ENCODE measurements around the gene TPPP2.

TPPP2 gene

GRCh38 chr14:21011136-21011535 is 18.9 kb upstream of the TPPP2 start:
- Histone ChIP-seq H3K9ac (ENCODE audit: low read length) (no peak overlapping the region), H3K27ac (ENCODE audit: low read depth, low read length, poor library complexity, severe bottlenecking) (no peak overlapping the region), H3K9me3 (ENCODE audit: low read length) (no peaks in the 10 kb centered on the region), H2AFZ (ENCODE audit: low read length) (no peak overlapping the region), H3F3A (ENCODE audit: insufficient read depth, low read length) (no peaks in the 10 kb centered on the region), H3K4me1 (ENCODE audit: insufficient read depth, low read length, severe bottlenecking) (no peaks in the 10 kb centered on the region), H4K20me1 (ENCODE audit: insufficient read depth, low read length) (no peaks in the 10 kb centered on the region), H3K4me2 (ENCODE audit: low read length) (no peak overlapping the region), H3K79me2 (ENCODE audit: insufficient read depth, low read length) (no peaks in the 10 kb centered on the region), H3K36me3 (ENCODE audit: insufficient read depth, low read length) (no peaks in the 10 kb centered on the region), H3K9me2 (ENCODE audit: low read depth, low read length) (no peaks in the 10 kb centered on the region), H3K27me3 (ENCODE audit: insufficient read depth, low read length) (no peaks in the 10 kb centered on the region), H3K4me3 (ENCODE audit: low read depth, low read length, poor library complexity, severe bottlenecking) (no peak overlapping the region)
- TF ChIP-seq, protein P1, sequence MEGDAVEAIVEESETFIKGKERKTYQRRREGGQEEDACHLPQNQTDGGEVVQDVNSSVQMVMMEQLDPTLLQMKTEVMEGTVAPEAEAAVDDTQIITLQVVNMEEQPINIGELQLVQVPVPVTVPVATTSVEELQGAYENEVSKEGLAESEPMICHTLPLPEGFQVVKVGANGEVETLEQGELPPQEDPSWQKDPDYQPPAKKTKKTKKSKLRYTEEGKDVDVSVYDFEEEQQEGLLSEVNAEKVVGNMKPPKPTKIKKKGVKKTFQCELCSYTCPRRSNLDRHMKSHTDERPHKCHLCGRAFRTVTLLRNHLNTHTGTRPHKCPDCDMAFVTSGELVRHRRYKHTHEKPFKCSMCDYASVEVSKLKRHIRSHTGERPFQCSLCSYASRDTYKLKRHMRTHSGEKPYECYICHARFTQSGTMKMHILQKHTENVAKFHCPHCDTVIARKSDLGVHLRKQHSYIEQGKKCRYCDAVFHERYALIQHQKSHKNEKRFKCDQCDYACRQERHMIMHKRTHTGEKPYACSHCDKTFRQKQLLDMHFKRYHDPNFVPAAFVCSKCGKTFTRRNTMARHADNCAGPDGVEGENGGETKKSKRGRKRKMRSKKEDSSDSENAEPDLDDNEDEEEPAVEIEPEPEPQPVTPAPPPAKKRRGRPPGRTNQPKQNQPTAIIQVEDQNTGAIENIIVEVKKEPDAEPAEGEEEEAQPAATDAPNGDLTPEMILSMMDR (IDR thresholded peaks at IDR 0.05; ENCODE audit: low read length): no peak
- TF ChIP-seq EZH2 (IDR thresholded peaks at IDR 0.05; ENCODE audit: borderline replicate concordance, low read length): no peak

GRCh38 chr14:21014761-21015190 is 15.2 kb upstream of the TPPP2 start:
- no peaks in the 10 kb centered on the region for H3K9me3 ChIP-seq (ENCODE audit: low read length)
- no peak overlapping the region for H3K9ac ChIP-seq (ENCODE audit: low read length)
- H3K27me3 ChIP-seq (ENCODE audit: insufficient read depth, low read length): peaks cover 5% of the 10 kb centered on the region; the same call in 1 of the 2 replicates
- H3K4me2 ChIP-seq (ENCODE audit: low read length): no peak overlapping the region
- H3K4me3 ChIP-seq (ENCODE audit: low read depth, low read length, poor library complexity, severe bottlenecking): no peak overlapping the region
- no peaks in the 10 kb centered on the region for H3K36me3 ChIP-seq (ENCODE audit: insufficient read depth, low read length)
- no peak overlapping the region for H2AFZ ChIP-seq (ENCODE audit: low read length)
- TF ChIP-seq, protein P1 (IDR thresholded peaks at IDR 0.05; ENCODE audit: low read length): peak; percentile 94
- TF ChIP-seq EZH2 (IDR thresholded peaks at IDR 0.05; ENCODE audit: borderline replicate concordance, low read length): no peak
- H3F3A ChIP-seq (ENCODE audit: insufficient read depth, low read length): no peaks in the 10 kb centered on the region
- H3K79me2 ChIP-seq (ENCODE audit: insufficient read depth, low read length): no peaks in the 10 kb centered on the region
- H4K20me1 ChIP-seq (ENCODE audit: insufficient read depth, low read length): no peaks in the 10 kb centered on the region
- H3K9me2 ChIP-seq (ENCODE audit: low read depth, low read length): no peaks in the 10 kb centered on the region
- no peak overlapping the region for H3K27ac ChIP-seq (ENCODE audit: low read depth, low read length, poor library complexity, severe bottlenecking)
- H3K4me1 ChIP-seq (ENCODE audit: insufficient read depth, low read length, severe bottlenecking): no peaks in the 10 kb centered on the region

DNA sequence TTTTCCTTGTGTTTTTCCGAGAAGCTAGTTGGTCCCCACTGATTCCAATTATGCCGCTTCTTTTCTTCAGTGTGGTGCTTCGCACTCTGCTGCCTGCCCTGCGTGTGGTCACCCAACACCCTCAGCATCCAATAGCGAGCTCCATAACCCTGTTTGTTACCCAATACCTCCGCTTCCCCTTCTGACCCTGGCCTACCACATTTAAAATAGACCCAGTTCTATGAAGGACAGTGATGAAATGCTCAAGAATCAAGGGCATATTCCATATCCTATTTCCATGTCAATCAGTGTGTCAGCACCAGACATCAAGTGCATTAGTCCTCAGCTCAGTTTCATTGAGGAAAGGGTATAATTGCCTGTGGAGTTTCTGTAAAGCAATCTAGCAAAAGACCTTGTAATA is 14.7 kb upstream of the TPPP2 start:
- Histone ChIP-seq H3K27me3 (ENCODE audit: insufficient read depth, low read length) (peaks cover 5% of the 10 kb centered on the region; the same call in 1 of the 2 replicates), H3K27ac (ENCODE audit: low read depth, low read length, poor library complexity, severe bottlenecking) (no peak overlapping the region), H3K4me1 (ENCODE audit: insufficient read depth, low read length, severe bottlenecking) (no peaks in the 10 kb centered on the region), H3F3A (ENCODE audit: insufficient read depth, low read length) (no peaks in the 10 kb centered on the region), H3K9me2 (ENCODE audit: low read depth, low read length) (no peaks in the 10 kb centered on the region), H3K79me2 (ENCODE audit: insufficient read depth, low read length) (no peaks in the 10 kb centered on the region), H3K36me3 (ENCODE audit: insufficient read depth, low read length) (no peaks in the 10 kb centered on the region), H3K4me2 (ENCODE audit: low read length) (no peak overlapping the region), H3K4me3 (ENCODE audit: low read depth, low read length, poor library complexity, severe bottlenecking) (no peak overlapping the region), H3K9ac (ENCODE audit: low read length) (no peak overlapping the region), H3K9me3 (ENCODE audit: low read length) (no peaks in the 10 kb centered on the region), H4K20me1 (ENCODE audit: insufficient read depth, low read length) (no peaks in the 10 kb centered on the region), H2AFZ (ENCODE audit: low read length) (no peak overlapping the region)
- TF ChIP-seq, protein P1 (IDR thresholded peaks at IDR 0.05; ENCODE audit: low read length): no peak
- no peak for TF ChIP-seq EZH2 (IDR thresholded peaks at IDR 0.05; ENCODE audit: borderline replicate concordance, low read length)

Measured in OCI-LY1 (cell line).